HEK293T (cell line): ENCODE data around the gene KDM8.

ENCODE experiments used
- FOXA1 ChIP-seq: fragments of 450-650 bp; IDR thresholded peaks from 2 replicates; pipeline ENCODE4 v1.6.1; 2016; ENCODE audit warnings: mild to moderate bottlenecking
- L3MBTL2 ChIP-seq: fragments of 450-650 bp; conservative IDR thresholded peaks from 2 replicates; pipeline ENCODE4 v1.6.1; 2016; ENCODE audit warnings: mild to moderate bottlenecking
- PKNOX1 ChIP-seq: fragments of 450-650 bp; IDR thresholded peaks from 2 replicates; pipeline ENCODE4 v1.6.1; 2016
- SP1 ChIP-seq: fragments of 450-650 bp; IDR thresholded peaks from 2 replicates; pipeline ENCODE4 v1.6.1; 2017
- SUZ12 ChIP-seq: fragments of 450-650 bp; IDR thresholded peaks from 2 replicates; pipeline ENCODE4 v1.6.1; 2016; ENCODE audit warnings: mild to moderate bottlenecking

- TF ChIP-seq SP1 (no peak), PKNOX1 (no peak), FOXA1 (no peak), L3MBTL2 (no peak), SUZ12 (no peak)
Measured at GRCh38 chr16:27241658-27242057, 38.3 kb downstream of the KDM8 start.
